AG10803 (cell line): ENCODE data around the gene SLC9A9.

Source experiments
- DNase-seq: peaks from one replicate; pipeline ENCODE4 v3.0.0; 2010; ENCODE audit warnings: low read depth
- H3K4me3 ChIP-seq: 2 replicates; pipeline ENCODE4 v1.5.1; 2011; ENCODE audit warnings: mild to moderate bottlenecking, low read length, control low read depth
- TF ChIP-seq, protein P1 (sequence below): conservative IDR thresholded peaks from 2 replicates; pipeline ENCODE4 v1.5.1; 2011; ENCODE audit warnings: mild to moderate bottlenecking, low read length, control low read depth, inconsistent platforms

The SLC9A9 gene

DNA sequence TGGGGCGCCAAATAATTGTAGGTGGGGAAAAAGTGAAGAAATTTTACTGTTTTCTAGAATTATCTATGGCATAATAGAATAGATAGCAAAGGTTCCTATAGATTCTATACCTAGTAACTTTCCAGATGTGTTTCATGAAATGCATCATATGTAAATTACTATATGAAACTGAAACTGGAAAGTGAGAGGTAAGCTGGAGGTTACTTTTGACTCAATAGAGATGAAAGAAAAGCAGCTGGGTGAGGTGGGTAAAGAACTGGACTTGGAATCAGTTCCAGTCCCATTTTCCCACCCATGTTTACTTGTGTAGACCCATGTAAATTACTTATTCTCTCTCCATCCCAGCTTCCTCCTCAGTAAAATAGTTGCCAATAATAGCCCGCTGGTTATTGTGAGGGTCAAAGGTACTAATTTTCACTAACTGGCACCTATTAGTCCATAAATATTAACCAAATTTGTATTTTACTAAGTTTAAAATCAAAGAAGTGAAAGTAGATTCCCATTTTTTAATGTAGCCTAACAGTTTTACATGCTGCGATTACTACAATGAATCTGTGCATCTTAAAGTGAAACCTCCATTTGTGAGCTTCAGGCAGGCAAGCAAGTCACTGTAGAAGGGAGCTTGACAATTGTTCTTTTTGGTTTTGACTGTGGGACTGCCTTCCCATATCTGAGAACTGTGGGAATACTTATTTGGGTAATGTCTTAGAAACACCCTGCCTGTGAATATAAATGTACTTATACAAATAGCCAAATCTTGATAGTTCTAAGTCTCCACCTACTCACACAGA lies 312.1 kb downstream of the SLC9A9 start:
- DNase-seq = no peak
- TF ChIP-seq, protein P1, sequence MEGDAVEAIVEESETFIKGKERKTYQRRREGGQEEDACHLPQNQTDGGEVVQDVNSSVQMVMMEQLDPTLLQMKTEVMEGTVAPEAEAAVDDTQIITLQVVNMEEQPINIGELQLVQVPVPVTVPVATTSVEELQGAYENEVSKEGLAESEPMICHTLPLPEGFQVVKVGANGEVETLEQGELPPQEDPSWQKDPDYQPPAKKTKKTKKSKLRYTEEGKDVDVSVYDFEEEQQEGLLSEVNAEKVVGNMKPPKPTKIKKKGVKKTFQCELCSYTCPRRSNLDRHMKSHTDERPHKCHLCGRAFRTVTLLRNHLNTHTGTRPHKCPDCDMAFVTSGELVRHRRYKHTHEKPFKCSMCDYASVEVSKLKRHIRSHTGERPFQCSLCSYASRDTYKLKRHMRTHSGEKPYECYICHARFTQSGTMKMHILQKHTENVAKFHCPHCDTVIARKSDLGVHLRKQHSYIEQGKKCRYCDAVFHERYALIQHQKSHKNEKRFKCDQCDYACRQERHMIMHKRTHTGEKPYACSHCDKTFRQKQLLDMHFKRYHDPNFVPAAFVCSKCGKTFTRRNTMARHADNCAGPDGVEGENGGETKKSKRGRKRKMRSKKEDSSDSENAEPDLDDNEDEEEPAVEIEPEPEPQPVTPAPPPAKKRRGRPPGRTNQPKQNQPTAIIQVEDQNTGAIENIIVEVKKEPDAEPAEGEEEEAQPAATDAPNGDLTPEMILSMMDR = no peak

DNA sequence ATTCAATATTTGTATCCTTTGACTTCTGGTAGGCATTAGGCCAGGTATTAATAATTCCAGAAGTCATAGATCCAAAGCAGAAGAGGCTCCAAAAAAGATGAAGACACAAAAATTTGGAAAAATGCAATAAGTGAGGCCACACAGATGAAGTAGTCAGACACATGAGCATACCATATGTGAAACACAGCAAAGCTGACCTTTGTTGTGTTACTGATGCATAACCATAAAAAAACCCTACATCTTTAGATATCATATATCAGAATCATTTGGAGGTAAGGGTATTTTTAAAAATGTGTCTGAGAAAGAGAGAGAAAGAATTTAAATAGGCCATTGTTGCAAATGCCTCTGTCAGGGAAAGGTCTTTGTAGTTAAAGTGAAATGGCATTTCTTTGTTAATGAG lies 314.9 kb downstream of the SLC9A9 start:
- TF ChIP-seq, protein P1 = no peak
- DNase-seq = no peak

More for the DNA sequence above, 312.1 kb downstream of the SLC9A9 start:
- H3K4me3 ChIP-seq = no peak overlapping the region

DNA sequence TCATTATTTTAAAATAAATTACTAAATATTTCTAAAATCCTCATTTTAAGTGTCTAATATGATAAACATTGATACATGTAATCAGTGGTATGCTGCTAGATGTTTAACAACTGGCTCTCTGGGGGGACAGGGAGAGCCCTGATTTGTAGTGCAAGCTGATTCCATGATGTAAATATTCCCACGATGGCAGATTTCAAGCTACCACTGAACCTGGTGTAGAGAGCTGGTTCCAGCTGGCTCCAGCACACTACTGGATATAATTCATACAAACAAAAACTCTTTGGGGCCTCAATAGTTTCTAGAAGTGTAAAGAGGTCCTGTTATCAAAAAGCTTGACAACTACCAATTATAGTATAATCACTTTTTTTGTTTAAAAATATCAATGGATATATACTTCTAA lies 316.2 kb downstream of the SLC9A9 start:
- TF ChIP-seq, protein P1 = no peak
- H3K4me3 ChIP-seq = no peak overlapping the region
- no peak for DNase-seq

More for the DNA sequence above, 314.9 kb downstream of the SLC9A9 start:
- H3K4me3 ChIP-seq = no peak overlapping the region

DNA sequence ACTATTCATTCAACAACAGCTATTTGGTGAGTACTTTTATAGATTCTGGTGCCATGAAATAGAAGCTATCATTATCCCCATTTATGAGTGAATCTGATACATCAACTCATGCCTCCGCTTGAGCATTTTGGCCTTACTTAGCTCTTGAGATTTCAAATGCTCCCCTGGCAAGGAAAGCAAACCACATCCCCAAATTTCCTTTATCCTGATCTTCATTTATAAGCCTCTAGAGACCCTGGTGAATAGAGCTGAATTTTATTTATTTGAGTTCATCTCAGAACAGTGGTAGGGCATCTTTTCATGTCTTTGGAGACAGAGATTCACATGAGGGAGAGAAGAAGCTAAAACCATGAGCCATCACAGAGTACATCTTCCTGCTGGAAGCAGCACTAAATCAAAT lies 317.2 kb downstream of the SLC9A9 start:
- no peak for DNase-seq
- H3K4me3 ChIP-seq = no peak overlapping the region
- TF ChIP-seq, protein P1 = no peak

DNA sequence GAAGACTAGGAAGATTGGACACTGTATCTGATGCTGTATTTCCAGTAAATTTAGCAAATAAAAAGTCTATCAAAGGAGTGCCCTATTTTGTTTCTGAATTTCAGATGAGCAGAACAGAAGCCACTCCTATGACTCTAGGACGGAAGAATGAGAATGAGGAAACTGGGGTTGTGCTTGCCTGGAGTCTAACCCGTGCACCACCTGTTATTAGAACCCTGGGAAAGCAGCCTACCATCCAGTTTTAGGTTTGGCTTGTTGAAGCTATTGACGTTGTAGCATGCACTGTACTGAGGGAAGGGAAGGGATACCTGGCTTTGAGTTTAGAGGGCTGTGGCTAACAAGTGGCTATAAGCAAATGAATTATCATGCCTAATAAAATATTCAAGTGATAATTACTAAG lies 318.5 kb downstream of the SLC9A9 start:
- TF ChIP-seq, protein P1 = no peak
- no peak for DNase-seq
- no peak overlapping the region for H3K4me3 ChIP-seq

DNA sequence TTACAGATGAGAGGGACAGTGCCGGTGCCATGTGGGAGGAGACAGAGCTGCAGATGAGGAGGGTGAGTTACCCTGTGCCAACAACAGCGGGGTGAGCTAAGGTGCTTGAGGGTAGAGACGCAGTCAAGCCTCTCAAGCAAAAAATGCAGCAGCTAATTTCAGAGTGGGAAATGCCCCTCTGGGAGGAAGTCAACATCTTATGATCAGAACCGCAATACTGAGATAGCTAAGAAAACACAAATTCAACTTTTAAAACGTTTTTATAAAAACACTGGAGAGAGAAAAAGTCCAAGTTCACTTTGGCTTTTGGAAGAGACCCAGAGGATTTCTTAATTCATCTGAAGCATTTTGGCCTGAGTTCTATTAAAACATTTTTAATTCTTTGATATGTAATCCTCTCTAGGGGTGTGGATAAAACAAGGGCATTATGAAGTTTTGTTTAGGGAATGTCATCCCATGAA lies 319.2 kb downstream of the SLC9A9 start:
- H3K4me3 ChIP-seq = no peak overlapping the region
- TF ChIP-seq, protein P1 = no peak
- DNase-seq = peak; percentile 12

DNA sequence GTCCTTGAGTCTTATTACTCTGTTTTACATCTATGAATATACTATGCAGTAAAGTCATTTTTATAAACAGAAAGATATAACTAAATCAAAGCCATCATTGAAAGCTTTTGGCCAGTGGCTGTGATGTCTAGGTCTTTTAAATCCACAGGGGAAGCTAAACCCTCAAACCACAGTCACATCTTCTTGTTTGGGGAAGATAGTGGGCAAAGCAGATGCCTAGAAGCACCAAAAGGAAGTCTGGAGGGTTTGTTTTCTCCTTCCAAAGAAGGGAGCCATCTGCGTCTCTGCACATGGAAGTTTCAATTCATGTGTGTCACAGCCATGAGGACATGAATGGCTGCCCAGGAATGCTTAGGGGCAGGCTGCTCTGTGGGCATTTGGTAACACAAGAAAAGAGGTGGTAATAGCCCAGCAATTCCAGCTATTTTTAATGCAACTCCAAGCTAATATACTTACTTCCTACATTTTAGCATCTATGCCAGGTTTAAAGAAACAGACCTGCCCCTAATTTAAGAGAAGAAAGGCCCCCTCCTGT lies 322.2 kb downstream of the SLC9A9 start:
- peak; percentile 39 for DNase-seq
- H3K4me3 ChIP-seq = no peak overlapping the region
- TF ChIP-seq, protein P1 = no peak
